Omental fat pad (tissue), 4 donors: ENCODE results near the gene RETREG2. TPM values are rescaled to one million over a fixed set of nuclear protein-coding genes. Genes with fewer than 3 reads are reported as not detected.

ENCODE experiments used
- ATAC-seq: fragments of 150-250 bp; one replicate; pipeline ENCODE4 v1.9.1; 2016; ENCODE audit warnings: mild to moderate bottlenecking, moderate library complexity; ENCODE audit not compliant: low FRiP score
- DNase-seq: peaks from one replicate; pipeline ENCODE4 v3.0.0-alpha.2; 2019; ENCODE audit warnings: low spot score
- total RNA-seq, 4 donors: library from RNA; depleted of rRNA; stranded (reverse); fragments of >200 nt; gene quantifications; one replicate each; pipeline ENCODE4 v1.1.0, GENCODE V29; 2016
- TF ChIP-seq, protein P1 (sequence below), 3 donors: fragments of 450-650 bp; IDR thresholded peaks; one replicate each; pipeline ENCODE4 v1.5.1; 2016 to 2017; ENCODE audit warnings: antibody characterized with exemption in 3 of 3, mild to moderate bottlenecking in 3 of 3, moderate library complexity in 2 of 3

The RETREG2 gene
- total RNA-seq, 4 donors from 2014 or later: 48.5 to 73.9 (median 57.7) TPM

- ATAC-seq (no peak), DNase-seq (no peak)
- TF ChIP-seq, protein P1, sequence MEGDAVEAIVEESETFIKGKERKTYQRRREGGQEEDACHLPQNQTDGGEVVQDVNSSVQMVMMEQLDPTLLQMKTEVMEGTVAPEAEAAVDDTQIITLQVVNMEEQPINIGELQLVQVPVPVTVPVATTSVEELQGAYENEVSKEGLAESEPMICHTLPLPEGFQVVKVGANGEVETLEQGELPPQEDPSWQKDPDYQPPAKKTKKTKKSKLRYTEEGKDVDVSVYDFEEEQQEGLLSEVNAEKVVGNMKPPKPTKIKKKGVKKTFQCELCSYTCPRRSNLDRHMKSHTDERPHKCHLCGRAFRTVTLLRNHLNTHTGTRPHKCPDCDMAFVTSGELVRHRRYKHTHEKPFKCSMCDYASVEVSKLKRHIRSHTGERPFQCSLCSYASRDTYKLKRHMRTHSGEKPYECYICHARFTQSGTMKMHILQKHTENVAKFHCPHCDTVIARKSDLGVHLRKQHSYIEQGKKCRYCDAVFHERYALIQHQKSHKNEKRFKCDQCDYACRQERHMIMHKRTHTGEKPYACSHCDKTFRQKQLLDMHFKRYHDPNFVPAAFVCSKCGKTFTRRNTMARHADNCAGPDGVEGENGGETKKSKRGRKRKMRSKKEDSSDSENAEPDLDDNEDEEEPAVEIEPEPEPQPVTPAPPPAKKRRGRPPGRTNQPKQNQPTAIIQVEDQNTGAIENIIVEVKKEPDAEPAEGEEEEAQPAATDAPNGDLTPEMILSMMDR (IDR thresholded peaks at IDR 0.05): no peak
These were observed 2.9 kb downstream of the RETREG2 start for GRCh38 chr2:219180961-219181360.

DNA sequence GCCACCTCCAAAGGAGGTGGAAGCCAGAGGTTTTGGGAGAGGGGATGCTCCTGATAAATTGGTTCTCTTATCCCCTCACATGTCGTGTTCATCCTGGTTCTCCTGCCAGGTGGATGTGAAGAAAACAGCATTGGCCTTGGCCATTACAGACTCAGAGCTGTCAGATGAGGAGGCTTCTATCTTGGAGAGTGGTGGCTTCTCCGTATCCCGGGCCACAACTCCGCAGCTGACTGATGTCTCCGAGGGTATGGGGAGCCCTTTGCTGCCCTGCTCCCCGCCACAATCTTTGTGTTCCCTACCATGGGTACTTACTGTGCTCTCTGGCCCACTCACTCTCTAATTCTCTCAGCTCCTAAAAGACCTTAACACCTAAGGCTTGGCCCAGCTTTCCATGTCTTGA, 3.5 kb downstream of the RETREG2 start:
- TF ChIP-seq, protein P1 (IDR thresholded peaks at IDR 0.05): no peak
- DNase-seq (no peak), ATAC-seq (no peak)

DNA sequence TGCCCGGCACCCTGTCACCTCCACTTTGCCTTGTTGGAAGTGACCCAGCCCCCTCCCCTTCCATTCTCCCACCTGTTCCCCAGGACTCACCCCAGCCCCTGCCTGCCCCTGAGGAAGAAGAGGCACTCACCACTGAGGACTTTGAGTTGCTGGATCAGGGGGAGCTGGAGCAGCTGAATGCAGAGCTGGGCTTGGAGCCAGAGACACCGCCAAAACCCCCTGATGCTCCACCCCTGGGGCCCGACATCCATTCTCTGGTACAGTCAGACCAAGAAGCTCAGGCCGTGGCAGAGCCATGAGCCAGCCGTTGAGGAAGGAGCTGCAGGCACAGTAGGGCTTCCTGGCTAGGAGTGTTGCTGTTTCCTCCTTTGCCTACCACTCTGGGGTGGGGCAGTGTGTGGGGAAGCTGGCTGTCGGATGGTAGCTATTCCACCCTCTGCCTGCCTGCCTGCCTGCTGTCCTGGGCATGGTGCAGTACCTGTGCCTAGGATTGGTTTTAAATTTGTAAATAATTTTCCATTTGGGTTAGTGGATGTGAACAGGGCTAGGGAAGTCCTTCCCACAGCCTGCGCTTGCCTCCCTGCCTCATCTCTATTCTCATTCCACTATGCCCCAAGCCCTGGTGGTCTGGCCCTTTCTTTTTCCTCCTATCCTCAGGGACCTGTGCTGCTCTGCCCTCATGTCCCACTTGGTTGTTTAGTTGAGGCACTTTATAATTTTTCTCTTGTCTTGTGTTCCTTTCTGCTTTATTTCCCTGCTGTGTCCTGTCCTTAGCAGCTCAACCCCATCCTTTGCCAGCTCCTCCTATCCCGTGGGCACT, 4.5 kb downstream of the RETREG2 start:
- ATAC-seq (no peak), DNase-seq (no peak)
- TF ChIP-seq, protein P1 (IDR thresholded peaks at IDR 0.05): no peak

DNA sequence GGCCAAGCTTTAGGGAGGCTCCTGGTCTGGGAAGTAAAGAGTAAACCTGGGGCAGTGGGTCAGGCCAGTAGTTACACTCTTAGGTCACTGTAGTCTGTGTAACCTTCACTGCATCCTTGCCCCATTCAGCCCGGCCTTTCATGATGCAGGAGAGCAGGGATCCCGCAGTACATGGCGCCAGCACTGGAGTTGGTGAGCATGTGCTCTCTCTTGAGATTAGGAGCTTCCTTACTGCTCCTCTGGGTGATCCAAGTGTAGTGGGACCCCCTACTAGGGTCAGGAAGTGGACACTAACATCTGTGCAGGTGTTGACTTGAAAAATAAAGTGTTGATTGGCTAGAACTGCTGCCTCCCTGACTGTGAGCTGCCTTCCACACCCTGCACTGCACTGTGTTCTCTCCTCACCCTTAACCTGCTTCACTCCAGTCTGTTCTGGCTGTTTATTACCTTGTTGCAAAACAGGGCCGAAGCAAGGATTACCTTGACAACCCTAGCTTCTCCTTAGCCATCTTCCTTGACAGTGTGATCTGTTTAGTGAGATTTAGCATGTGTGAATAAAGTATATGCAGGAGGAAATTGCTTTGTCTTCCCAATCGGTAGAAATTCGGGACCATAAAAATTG, 5.2 kb downstream of the RETREG2 start:
- TF ChIP-seq, protein P1 (IDR thresholded peaks at IDR 0.05): no peak
- no peak for ATAC-seq
- DNase-seq: no peak

- DNase-seq: no peak
- ATAC-seq: no peak
These were observed 6.0 kb downstream of the RETREG2 start for GRCh38 chr2:219184121-219184520.

GRCh38 chr2:219186754-219187456, 8.8 kb downstream of the RETREG2 start:
- no peak for DNase-seq
- ATAC-seq: no peak
- TF ChIP-seq, protein P1 (IDR thresholded peaks at IDR 0.05): no peak

More at GRCh38 chr2:219184121-219184520, 6.0 kb downstream of the RETREG2 start:
- TF ChIP-seq, protein P1 (IDR thresholded peaks at IDR 0.05): no peak
